NCI-H1694 treated with DMSO at 0.1 percent for 48 hours (cell line): ENCODE results near the gene CACNA1C.

Experiments
- DNase-seq: peaks from one replicate; lab custom pipeline; 2025; lab: John Stamatoyannopoulos, UW

Gene CACNA1C

DNA sequence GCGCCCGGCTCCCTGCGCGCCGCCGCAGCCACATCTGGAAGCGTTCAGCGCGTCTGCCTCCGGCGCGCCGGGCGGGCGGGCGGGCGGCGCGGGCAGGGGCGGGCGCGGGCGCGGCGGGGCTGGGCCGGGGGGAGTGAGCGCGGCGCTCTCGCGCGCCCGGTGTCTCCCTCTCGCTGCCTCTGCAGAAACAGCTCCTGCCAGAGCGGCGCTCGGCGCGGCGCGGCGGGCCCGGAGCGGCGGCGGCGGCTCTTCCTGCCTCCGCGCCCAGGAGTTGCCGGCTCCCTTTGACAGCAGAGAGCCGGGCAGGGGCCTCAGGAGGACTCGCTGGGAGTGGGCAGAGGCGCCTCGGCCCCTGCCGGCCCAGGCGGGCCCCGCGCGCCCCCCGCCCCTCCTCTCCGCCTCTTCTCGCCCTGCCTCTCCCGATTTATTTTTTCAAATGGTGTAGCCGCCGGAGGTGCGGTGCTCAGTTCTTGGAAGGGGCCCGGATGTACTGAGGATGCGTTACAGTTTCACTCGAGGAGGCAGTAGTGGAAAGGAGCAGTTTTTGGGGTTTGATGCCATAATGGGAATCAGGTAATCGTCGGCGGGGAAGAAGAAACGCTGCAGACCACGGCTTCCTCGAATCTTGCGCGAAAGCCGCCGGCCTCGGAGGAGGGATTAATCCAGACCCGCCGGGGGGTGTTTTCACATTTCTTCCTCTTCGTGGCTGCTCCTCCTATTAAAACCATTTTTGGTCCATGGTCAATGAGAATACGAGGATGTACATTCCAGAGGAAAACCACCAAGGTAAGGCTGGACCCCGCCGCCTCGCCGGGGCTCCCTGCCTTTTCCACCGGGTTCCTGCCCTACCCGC, at the start of gene CACNA1C:
TSS of gene CACNA1C (plus strand) at position 162 of the 853 bp plus-strand sequence. CDS start at position 738, 576 bp downstream.
- DNase-seq: peak; percentile 70

DNA sequence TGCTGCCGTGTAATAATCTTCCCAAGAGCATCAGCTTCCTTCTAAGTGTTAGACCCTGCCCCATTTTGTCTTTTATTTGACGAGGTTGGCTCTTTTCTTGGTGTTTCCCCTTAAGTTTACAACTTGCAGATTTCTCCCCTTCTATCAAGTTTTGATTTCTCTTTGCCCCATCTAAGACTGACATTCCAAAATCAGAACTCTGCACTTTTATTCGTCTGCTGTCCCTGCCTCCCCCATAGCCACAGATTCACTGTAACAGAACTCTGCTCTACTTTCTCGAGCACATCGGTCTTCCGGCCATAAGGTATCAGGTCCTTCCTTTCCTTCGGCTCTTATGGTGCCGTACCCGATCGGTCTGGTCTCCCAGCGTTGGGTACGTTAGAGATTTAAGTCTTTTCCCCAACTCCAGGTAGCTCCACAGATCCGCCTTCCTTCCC, 49.1 kb upstream of the CACNA1C start:
- DNase-seq: no peak

DNA sequence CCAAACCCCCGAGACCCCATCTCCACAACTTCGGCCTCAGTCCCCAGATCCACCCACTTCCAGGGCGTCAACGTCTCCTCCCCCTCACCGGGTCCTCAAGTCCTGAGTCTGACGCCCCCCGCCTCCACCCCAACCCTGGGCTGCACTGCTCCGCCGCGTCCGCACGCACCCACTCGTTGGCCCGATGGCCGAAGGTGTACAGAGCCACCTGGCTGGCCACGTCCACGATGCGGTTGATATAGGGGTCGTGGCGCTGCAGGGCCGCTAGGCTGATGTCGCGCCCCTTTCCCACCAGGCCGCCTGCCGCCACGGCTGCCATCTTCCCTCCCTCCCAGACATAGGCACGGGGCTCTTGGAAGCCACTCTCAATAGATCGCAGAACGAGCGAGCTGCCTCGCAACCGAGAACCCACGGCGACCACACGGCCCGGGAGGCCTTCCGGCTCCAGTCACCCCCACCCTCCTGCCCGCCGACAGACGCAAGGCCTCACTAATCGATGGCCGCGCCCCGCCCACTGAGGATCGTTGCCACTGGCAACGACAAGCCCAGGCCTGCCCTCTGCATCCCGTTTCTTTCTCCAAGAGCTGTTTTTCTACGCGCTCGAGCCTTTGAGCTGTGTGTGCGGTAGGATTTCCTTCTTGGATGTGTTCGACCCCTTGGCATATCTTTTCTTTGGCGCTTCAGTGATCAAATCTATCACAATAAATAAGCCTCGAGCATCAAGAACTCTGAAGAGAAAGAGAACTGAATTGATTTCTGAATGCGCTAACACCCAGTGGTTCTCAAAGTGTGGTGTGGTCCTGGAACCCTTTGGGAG, 48.5 kb upstream of the CACNA1C start, which contains the start of gene DCP1B:
TSS of gene DCP1B (minus strand) at position 345 of the 817 bp plus-strand sequence. CDS start at position 319, 26 bp downstream.
- DNase-seq: peak; percentile 96

DNA sequence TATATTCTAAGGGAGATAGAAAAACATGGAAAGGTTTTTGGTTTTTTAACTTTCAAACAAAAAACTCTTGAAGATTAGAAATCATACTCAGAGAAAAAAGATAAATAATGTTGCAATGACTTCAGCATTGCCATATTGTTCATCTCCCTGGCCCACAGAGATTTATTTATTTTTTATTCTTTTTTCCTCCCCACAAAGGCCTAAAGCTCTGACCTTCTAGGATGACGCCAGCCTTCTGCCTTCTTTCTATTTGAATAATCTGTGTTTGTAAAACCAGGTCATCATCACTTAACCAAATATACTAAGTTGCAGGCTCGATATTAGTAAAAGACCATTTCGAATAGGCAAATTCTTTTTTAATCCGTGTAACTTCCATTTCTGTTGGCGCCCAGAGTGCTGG, 44.1 kb upstream of the CACNA1C start:
- no peak for DNase-seq

DNA sequence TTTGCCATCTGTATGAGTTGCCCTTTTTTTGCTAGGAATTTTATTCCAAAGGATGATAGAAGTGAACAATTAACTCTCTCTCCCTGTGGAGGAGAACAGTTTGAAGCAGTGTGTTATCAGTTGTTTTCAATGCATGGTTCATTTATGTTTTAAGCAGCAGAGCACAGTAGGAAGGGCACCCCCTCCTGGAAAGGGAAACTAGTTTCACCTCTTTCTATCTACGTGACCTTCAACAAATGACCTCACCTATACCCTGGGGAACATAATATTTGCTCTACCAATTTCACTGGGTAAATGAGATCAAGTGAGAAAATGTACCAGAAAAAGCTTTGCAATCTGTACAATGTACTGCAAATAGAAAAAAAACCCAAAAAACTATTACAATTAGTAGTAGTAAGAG, 43.2 kb upstream of the CACNA1C start:
- DNase-seq: no peak

DNA sequence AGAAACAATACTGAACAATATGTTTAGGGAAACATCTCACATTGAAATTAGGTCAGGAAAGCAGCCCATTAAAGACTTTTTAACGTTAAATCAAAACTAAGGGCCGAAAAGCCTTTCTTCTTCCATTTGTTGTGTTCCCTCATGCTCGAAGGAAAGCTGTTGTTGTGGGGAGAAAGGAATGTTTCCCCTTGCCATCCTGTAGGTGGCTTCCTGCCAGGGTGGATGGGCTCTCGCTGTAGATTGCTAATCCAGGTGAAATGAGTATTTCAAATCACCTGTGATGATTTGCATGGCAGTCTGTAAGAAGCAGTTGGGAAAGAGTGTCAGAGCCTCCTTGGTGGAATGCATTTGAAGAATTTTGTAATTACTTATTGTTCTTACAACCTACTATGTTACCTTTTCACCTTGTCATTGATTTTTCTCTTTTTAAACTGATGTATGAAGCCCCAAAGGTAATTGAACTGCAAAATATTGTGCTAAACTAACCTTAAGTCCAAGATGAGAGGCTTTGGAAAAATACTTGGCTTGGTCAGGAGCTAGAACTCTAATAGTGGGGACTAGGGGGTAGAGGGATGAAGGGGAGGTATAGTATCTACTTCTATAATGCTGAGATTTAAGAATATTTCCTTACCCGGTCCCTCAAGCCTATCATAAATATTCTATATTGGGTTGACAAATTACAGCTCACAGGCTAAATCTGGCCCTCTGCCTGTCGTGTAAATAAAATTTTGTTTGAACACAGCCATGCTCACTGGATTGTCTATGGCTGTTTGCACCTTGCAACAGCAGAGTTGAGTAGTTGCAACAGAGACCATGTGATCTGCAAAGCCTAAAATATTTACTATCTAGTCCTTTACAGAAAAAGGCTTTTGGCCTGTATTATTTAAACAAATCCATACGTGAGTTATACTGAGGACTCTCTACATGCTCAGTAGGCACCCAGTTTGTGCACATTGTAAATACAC, 40.9 kb upstream of the CACNA1C start:
- no peak for DNase-seq

DNA sequence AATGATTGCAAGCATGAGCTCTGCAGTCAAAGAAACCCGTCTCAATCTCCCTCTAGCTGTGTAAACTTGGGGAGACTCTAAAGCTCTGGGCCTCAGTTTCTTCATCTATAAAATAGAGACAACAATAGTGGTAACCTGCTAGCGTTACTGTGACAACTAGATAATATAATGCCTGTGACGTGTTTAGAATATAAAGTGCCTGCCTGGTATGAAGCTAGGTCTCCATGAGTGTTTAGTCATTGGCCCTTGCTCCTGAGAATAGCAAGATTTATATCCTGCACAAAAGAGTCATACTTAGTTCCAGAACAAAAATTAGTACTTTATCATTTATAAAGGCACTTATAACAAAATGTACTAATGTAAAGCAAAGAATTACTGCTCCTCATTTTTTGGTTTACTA, 39.7 kb upstream of the CACNA1C start:
- DNase-seq: no peak

DNA sequence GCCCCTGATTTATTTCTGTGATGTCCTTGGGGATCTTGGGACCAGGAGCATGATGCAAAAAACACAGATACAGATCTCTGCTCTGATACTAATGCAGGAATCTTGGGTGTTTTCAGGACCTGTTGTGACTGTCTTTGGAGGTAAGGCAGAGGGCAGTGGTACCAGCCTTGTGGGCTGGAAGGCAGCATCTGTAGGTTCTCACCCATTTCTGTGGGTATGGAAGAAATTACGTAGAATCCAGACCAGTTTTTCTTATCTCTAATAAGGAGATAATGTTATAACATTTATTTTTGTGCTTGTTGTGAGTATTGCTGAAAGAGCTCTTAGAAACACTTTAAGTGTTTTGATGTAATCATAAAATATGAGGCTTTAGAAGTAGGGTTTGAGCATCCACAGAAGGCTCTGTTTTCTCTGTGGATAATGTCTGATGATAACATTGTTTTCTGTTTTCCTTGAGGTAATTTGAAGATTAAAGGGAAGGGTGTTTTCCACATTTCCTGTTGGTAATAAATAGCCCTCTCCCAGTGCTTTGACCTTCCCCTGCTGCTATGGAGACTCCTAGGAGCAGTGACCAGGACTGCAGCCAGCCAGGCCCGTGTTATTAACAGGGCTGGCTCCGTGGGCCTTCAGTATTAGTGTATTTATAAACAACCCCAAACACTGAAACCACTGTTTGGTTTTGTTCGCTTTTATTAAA, 39.1 kb upstream of the CACNA1C start:
- no peak for DNase-seq

DNA sequence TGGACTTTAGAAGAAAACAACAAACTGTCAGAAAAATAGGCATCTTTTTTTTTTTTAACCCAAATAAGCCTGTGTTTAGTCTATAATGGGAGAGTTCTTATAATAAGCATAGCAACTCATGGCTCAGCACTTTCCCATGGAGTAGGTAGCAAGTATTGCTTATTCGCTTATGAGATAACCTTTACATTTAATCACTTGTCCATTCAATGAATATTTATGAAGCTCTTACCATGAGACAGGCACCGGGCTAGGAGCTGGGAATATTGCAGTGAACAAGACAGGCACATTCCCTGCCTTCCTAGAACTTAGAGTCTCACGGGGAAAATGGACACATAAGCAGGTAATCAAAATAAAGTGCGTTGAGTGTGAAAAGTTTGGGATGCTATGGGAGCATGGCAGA, 38.6 kb upstream of the CACNA1C start:
- DNase-seq: no peak

DNA sequence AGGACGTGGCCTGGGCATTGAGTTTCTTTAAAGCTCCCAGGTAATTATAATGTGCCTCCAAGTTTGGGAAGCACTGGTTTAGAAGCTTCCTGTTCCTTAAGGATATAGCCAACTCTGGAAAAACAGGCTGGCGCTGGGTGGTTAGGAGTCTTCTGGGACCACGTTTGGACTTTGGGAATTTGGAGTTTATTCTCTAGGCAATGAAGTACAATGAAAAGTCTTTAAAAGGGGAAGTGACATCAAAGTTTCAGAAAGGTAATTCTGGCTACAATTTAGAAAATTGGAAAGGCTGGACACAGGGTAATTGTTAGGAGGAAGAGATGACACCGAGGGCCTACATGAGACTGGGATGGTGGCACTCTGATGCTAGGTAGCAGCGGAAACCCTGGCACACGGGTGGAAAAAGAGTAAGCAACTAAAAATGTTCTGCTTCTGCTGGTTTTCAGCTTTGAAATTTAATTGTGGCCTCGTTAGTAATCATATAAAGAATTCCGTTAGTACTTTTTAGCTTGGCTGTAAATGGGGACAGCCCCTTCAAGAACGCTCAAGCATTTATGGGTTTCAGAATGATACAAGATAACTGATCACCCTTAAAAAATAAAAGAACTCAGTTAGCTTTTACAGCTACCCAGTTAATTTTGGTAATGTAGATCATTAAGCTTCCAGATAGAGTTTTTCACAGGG, 35.8 kb upstream of the CACNA1C start:
- no peak for DNase-seq

DNA sequence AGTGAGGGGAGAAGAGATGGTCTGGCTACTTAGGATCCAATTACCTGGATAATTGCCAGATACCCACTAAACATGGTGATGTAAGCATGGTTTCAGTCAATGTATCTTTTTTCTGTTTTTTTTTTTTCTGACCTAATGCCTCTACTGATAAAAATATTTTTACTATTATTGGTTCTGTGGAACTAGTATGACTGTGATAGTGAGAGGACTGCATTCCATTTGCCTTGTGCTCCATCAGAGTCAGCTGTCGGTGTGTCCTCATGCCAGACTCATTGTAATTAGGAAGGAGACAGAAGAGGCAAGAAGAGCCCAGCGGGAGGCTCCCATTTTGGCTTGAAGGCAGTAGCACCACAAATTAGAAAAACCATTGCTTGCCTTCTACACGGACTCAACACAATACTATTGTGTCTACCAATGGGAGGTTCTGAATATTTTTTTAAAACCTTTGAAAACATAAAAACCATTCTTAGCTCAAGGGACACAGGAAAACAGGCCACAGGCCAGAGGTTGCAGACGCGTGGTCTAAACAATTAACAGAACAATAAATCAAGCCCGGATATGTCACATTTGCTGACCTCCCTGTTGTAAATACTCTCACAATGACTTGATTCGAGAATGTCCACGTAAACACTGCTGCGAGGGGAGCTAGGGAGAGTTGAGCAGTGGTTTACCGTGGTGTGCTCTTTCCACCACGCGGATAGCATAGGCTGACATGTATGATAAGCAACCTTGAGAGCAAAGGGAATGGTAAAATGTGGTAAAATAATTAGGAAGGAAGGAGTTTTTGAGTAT, 35.0 kb upstream of the CACNA1C start:
- no peak for DNase-seq

DNA sequence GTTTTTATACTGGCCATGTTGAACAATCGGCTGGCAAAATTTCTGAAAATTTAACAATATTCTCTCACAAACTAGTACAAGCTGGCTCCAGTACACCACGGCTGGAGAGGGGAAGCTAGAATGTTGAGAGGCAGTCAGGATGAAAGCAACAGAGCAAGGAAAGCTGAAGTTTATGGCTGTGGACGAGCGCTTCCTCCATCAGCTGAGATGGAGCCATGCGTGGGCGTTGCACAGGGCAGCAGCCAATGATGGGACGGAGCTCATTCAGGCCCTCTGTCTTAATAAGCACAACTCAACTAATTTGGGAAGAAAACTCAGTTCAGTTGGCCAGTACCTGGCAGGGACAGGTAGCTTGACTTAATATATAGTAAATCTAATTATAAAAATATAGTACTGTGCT, 34.4 kb upstream of the CACNA1C start:
- no peak for DNase-seq

DNA sequence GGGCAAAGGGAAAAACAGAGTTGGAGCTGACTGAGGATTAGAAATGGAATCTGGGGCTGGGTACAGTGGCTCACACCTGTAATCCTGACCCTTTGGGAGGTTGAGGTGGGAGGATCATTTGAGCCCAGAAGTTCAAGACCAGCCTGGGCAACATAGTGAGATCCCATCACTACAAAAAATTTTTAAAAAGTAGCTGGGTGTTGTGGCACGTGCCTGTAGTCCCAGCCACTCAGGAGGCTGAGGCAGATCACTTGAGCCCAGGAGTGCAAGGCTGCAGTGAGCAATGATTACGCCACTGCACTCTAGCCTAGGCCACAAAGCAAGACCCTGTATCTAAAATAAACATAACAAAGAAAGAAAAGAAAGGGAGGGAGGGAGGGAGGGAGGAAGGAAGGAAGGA, 33.7 kb upstream of the CACNA1C start:
- no peak for DNase-seq

DNA sequence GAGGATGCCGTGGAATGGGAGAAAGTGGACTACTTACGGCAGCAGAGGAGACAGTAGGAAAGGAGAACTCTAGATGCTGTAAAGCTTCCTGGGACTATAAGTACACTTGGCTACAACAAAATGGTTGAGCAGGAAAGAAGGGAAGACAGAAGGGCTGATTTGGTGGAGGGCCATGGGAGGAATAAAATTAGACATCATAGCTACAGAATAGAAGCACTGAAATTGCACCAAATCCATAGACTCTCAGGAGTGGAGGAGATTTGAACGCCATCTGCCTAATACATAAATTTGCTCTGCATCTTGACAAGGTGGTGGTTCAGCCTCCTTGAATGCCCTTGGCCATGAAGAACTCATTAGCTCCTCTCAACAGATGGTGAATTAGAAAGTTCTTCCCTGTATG, 32.3 kb upstream of the CACNA1C start:
- no peak for DNase-seq

DNA sequence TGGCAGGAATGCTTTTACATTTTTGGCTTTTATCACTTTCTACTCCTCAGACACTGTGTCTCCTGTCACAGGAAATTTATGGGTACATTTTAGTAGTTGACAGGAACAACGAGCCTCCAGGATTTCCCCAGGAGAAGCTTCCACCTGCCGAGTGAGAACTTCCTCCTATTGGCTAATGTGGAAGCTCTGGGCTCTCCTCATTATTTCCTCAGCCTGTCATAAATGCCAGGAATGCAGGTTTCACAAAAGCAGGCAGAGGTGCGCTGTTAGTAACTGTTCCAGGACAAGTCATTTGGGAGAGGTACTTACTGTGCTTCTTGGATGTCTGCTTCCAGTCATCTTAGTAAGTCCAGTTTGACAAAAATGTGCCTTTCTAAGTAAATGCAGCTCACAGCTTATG, 29.4 kb upstream of the CACNA1C start:
- DNase-seq: no peak

DNA sequence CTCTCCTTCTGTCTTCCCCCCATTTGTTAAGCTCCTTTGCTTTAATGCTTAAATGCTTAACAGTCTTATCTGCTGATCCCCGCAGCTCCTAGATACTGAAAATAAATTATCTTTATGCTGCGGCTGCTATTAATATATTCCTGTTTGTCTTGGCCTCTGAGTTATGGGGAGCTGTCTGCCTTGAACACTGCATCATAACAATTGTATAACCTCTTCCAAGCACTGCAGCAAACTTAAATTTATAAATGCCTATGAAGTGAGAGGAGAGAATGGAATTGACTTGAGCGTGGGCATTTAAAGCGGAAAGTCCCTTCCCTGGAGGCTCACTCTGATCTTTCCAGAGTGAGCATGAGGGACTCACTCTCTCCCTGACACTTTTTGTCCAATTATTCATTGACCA, 25.4 kb upstream of the CACNA1C start:
- DNase-seq: no peak

DNA sequence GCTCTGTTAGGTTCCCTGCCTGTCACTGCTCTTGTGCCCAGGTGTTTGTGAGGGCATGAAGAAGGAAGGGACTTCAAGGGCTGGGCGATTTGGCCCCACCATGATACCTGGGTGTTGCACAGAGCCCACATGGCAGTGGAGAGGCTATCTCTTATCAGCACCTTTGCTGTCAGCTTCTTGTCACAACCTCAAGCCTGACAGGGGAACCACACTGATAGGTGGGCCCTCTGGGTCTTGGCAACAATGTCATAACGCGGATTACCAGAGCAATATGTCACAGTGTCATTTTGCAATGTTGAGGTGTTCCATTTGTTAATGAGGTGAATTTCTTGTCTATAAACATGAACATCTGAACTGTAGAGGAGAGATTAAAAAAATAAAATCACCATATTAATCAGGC, 22.9 kb upstream of the CACNA1C start:
- DNase-seq: no peak

DNA sequence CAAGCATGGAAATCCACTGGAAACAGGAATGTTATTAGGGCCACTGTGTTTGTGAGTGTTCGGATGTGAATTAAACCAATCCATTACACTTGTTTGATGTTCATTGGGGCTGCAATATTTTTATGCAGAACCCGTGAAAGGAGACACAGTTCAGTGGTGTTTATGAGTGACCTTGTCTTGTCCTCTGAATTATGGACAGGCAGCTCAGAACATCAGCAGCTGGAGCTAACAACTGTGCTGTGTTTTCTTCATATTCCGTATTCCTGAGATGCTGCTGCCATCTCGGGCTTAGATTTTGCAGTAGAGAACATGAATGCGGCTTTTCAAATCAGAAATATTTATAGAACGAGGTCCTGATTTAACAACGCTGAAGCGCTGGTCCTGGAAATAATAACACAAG, 20.3 kb upstream of the CACNA1C start:
- DNase-seq: no peak

DNA sequence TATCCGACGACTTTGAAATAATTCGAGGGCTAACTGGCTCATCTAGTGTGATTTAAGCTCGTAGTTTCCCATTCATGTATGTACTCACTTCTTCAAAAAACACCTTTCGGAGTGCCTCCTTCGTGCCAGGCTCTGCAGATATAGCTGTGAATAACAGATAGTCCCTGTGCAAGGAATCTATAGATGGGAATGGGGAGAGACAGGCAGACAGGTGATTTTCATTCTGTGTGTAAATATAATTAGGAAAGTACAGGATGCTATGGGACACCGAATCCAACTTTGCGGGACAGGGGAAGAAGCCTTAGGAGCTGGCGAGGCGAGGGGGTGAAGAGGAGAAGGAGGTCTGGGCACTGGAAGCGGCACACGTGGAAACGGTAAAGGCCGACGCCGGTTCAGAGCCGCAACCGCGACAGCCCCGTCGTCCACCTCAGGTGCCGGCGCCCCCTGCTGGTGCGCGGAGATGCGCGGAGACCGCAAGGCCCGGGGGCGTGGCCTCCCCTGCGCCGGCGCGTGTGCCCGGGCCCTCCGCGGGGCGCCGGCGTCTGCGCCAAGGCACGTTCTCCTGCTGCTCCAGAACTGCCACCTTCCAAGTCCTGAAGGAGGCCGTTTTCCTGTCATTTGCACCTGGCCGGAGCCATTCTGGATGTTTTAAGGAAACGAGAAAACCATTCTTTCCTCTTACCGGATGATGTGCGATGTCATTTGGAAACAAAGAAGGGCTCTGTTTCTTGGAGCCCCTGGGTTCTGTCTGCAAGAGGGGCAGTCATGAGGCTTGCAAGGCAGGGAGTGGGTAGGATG, 18.0 kb upstream of the CACNA1C start:
- DNase-seq: peak; percentile 82
